Measurements from ENCODE around the gene PPP1R14C.

Gene PPP1R14C

DNA sequence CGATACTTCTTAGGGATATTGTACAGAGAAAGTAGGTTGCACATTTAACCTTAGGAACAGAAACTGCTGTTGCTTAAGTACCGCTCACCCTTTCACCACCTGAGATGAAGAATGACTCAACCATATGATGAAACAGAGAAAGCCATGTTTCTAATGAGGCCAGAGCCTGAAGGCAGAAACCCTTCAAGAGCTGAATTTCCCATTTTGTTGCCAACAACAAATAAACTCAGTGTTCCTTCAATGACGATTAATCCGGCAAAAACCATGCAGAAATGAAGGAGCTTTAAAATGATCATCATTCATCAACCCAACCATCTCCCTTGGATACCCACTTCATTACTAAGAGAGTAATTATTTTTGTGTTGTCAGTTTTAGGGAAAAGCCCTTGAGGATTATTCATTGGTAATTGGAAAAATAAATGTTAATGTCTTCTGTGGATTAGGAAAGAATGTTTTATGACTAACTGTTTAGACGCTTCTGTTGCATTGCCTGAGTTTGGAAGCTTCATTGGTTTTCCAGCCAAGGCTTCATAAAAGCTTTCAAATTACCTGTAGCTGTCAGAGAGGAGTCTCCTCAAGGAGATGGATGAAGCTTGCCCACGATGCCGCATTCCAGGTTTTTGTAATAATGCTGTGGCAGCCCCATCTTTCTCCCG lies 113.9 kb downstream of the PPP1R14C start:
- no peak for TF ChIP-seq CSDC2 (CRISPR knock-in tag; IDR thresholded peaks at IDR 0.05)
- TF ChIP-seq, protein P1, sequence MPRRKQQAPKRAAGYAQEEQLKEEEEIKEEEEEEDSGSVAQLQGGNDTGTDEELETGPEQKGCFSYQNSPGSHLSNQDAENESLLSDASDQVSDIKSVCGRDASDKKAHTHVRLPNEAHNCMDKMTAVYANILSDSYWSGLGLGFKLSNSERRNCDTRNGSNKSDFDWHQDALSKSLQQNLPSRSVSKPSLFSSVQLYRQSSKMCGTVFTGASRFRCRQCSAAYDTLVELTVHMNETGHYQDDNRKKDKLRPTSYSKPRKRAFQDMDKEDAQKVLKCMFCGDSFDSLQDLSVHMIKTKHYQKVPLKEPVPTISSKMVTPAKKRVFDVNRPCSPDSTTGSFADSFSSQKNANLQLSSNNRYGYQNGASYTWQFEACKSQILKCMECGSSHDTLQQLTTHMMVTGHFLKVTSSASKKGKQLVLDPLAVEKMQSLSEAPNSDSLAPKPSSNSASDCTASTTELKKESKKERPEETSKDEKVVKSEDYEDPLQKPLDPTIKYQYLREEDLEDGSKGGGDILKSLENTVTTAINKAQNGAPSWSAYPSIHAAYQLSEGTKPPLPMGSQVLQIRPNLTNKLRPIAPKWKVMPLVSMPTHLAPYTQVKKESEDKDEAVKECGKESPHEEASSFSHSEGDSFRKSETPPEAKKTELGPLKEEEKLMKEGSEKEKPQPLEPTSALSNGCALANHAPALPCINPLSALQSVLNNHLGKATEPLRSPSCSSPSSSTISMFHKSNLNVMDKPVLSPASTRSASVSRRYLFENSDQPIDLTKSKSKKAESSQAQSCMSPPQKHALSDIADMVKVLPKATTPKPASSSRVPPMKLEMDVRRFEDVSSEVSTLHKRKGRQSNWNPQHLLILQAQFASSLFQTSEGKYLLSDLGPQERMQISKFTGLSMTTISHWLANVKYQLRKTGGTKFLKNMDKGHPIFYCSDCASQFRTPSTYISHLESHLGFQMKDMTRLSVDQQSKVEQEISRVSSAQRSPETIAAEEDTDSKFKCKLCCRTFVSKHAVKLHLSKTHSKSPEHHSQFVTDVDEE (CRISPR knock-in tag; IDR thresholded peaks at IDR 0.05) = no peak
- no peak for TF ChIP-seq CSRNP3 (CRISPR knock-in tag; IDR thresholded peaks at IDR 0.05)
- no peak for TF ChIP-seq TOX (CRISPR knock-in tag; IDR thresholded peaks at IDR 0.05; ENCODE audit: borderline replicate concordance)
- TF ChIP-seq CREB5 (CRISPR knock-in tag; IDR thresholded peaks at IDR 0.05; ENCODE audit: low read depth) = no peak
- TF ChIP-seq ESRRG (CRISPR knock-in tag; IDR thresholded peaks at IDR 0.05) = no peak
- no peak for TF ChIP-seq GLIS3 (CRISPR knock-in tag; IDR thresholded peaks at IDR 0.05)
- TF ChIP-seq ISL1 (CRISPR knock-in tag; IDR thresholded peaks at IDR 0.05) = no peak
- no peak for TF ChIP-seq ZFP3 (CRISPR knock-in tag; IDR thresholded peaks at IDR 0.05)
- TF ChIP-seq SNAI2 (CRISPR knock-in tag; IDR thresholded peaks at IDR 0.05) = no peak
- TF ChIP-seq ZNF8 (CRISPR knock-in tag; IDR thresholded peaks at IDR 0.05) = no peak
- no peak for TF ChIP-seq ZNF565 (CRISPR knock-in tag; conservative IDR thresholded peaks at IDR 0.05; ENCODE audit: low read depth)
- TF ChIP-seq, protein P2, sequence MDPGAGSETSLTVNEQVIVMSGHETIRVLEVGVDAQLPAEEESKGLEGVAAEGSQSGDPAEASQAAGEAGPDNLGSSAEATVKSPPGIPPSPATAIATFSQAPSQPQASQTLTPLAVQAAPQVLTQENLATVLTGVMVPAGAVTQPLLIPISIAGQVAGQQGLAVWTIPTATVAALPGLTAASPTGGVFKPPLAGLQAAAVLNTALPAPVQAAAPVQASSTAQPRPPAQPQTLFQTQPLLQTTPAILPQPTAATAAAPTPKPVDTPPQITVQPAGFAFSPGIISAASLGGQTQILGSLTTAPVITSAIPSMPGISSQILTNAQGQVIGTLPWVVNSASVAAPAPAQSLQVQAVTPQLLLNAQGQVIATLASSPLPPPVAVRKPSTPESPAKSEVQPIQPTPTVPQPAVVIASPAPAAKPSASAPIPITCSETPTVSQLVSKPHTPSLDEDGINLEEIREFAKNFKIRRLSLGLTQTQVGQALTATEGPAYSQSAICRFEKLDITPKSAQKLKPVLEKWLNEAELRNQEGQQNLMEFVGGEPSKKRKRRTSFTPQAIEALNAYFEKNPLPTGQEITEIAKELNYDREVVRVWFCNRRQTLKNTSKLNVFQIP (CRISPR knock-in tag; IDR thresholded peaks at IDR 0.05; ENCODE audit: borderline replicate concordance, low read depth) = no peak
- ATAC-seq = no peak

DNA sequence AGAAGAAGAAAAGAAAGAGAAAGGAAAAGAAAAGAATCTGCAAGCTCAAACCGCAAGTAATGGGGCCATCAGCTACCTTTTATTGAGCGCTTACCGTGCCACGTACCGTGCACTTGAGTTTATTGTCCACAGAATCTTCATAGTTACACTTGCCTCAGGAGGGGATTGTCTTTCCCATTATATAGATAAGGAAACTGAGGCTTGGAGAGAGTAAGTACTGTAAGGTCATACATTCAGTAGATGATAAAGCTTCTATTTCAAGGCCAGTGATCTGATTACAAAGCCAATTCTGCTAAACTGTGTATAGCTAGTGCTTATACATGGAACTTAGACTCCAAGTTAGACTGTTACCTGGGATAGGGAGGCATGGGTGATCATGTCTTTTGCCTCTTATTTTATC lies 115.5 kb downstream of the PPP1R14C start:
- ATAC-seq = no peak
- no peak for TF ChIP-seq OSR1 (CRISPR knock-in tag; IDR thresholded peaks at IDR 0.05)
- no peak for TF ChIP-seq ESRRG (CRISPR knock-in tag; IDR thresholded peaks at IDR 0.05)
- TF ChIP-seq ZC3H10 (CRISPR knock-in tag; IDR thresholded peaks at IDR 0.05) = no peak
- no peak for TF ChIP-seq CREB5 (CRISPR knock-in tag; IDR thresholded peaks at IDR 0.05; ENCODE audit: low read depth)
- no peak for TF ChIP-seq ZFP3 (CRISPR knock-in tag; IDR thresholded peaks at IDR 0.05)
- TF ChIP-seq ISL1 (CRISPR knock-in tag; IDR thresholded peaks at IDR 0.05) = no peak
- TF ChIP-seq PPARA (CRISPR knock-in tag; IDR thresholded peaks at IDR 0.05; ENCODE audit: borderline replicate concordance) = no peak
- no peak for TF ChIP-seq TOX (CRISPR knock-in tag; IDR thresholded peaks at IDR 0.05; ENCODE audit: borderline replicate concordance)
- TF ChIP-seq GLIS3 (CRISPR knock-in tag; IDR thresholded peaks at IDR 0.05) = no peak
- TF ChIP-seq ZNF8 (CRISPR knock-in tag; IDR thresholded peaks at IDR 0.05) = no peak
- TF ChIP-seq SNAI2 (CRISPR knock-in tag; IDR thresholded peaks at IDR 0.05) = no peak
- TF ChIP-seq, protein P2 (CRISPR knock-in tag; IDR thresholded peaks at IDR 0.05; ENCODE audit: borderline replicate concordance, low read depth) = no peak
- TF ChIP-seq ARNTL (CRISPR knock-in tag; IDR thresholded peaks at IDR 0.05; ENCODE audit: borderline replicate concordance, low read depth) = no peak
- no peak for TF ChIP-seq CSDC2 (CRISPR knock-in tag; IDR thresholded peaks at IDR 0.05)
- no peak for TF ChIP-seq BACH2 (CRISPR knock-in tag; IDR thresholded peaks at IDR 0.05; ENCODE audit: borderline replicate concordance)

DNA sequence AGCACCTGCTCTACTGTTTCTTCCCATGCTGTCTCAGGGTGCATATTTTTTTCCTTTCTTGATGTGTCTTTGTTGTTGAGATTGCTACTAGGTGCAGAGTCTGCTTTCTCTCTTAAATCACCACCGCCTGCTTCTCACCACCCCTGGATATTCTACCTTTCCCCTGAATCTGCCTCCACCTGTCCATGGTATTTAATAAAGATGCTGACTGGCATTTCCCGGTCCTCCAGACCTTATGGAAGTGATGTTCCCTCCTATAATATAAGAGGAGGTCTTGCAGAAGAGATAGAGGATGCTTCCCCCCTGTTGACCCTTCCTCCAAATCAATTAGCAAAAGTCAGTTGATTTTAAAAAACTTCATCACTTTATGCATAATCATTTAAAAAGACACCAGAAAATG lies 118.1 kb downstream of the PPP1R14C start:
- no peak for ATAC-seq
- TF ChIP-seq ISL1 (CRISPR knock-in tag; IDR thresholded peaks at IDR 0.05) (no peak), ZFP30 (CRISPR knock-in tag; IDR thresholded peaks at IDR 0.05) (no peak), CSRNP3 (CRISPR knock-in tag; IDR thresholded peaks at IDR 0.05) (no peak), ZNF70 (CRISPR knock-in tag; IDR thresholded peaks at IDR 0.05) (no peak), GLIS3 (CRISPR knock-in tag; IDR thresholded peaks at IDR 0.05) (no peak), TCF4 (CRISPR knock-in tag; IDR thresholded peaks at IDR 0.05; ENCODE audit: borderline replicate concordance) (no peak), ARNTL (CRISPR knock-in tag; IDR thresholded peaks at IDR 0.05; ENCODE audit: borderline replicate concordance, low read depth) (no peak), CREB5 (CRISPR knock-in tag; IDR thresholded peaks at IDR 0.05; ENCODE audit: low read depth) (no peak), TOX (CRISPR knock-in tag; IDR thresholded peaks at IDR 0.05; ENCODE audit: borderline replicate concordance) (no peak), BACH2 (CRISPR knock-in tag; IDR thresholded peaks at IDR 0.05; ENCODE audit: borderline replicate concordance) (no peak)
